Measurements from ENCODE around the gene ESPN. TPM values are rescaled to one million over a fixed set of nuclear protein-coding genes. Genes with fewer than 3 reads are reported as not detected.
"Not testable (repeated sequence)": the region's sequence is repeated elsewhere in the genome, so short reads cannot be mapped to it uniquely, and the experiment has no call there.

Gene ESPN
- total RNA-seq, 2 experiments from 2014 or later = 2.0 to 3.9 TPM

GRCh38 chr1:6426972-6427350 lies 2.4 kb downstream of the ESPN start:
- H3K9me3 ChIP-seq (ENCODE audit: control insufficient read depth in 1 of 2, insufficient read depth in 1 of 2, low read length in 2 of 2) = peaks cover 0 to 9% of the 10 kb centered on the region in 2 experiments
- no peaks in the 10 kb centered on the region for H3K36me3 ChIP-seq (ENCODE audit: insufficient read depth, low read length)
- no peak overlapping the region for H3K4me3 ChIP-seq (ENCODE audit: low read length)
- Mint-ChIP-seq H3K4me3 (no peak overlapping the region), H3K9me3 (no peaks in the 10 kb centered on the region), H3K27ac (no peak overlapping the region), H3K4me1 (ENCODE audit: low read depth) (peaks cover 13% of the 10 kb centered on the region), H3K27me3 (peaks cover 44% of the 10 kb centered on the region), H3K36me3 (ENCODE audit: low read depth) (no peaks in the 10 kb centered on the region)
- TF ChIP-seq CTCF (IDR thresholded peaks at IDR 0.05) = no peak
- POLR2A ChIA-PET = no interaction called here
- CTCF ChIA-PET = interaction anchor here (1.4 kb wide), 1 partner anchor 11 kb away, joined by 9 read pairs; no protein-coding TSS in a partner anchor
- H3K27ac ChIP-seq (ENCODE audit: low read depth in 1 of 2, low read length in 2 of 2) = no peak overlapping the region
- intact Hi-C loops (cut with DNase I, micrococcal nuclease) = loop anchor here in 1 of 2 experiments (10.0 kb wide), 1 partner anchor 218 kb away; no protein-coding TSS in a partner anchor
- H3K4me1 ChIP-seq (ENCODE audit: insufficient read depth, low read length) = peaks cover 23% of the 10 kb centered on the region
- peaks cover 34% of the 10 kb centered on the region in 2 experiments for H3K27me3 ChIP-seq (ENCODE audit: control insufficient read depth in 1 of 2, insufficient read depth in 2 of 2, low read length in 2 of 2)
- DNase-seq = no peak
- no peak for ATAC-seq (ENCODE audit: poor library complexity)

- H3K27me3 Mint-ChIP-seq = peaks cover 40% of the 10 kb centered on the region
- no peaks in the 10 kb centered on the region for H3K36me3 Mint-ChIP-seq (ENCODE audit: low read depth)
- H3K4me1 ChIP-seq (ENCODE audit: insufficient read depth, low read length) = peaks cover 23% of the 10 kb centered on the region
- no peak overlapping the region for H3K27ac ChIP-seq (ENCODE audit: low read depth in 1 of 2, low read length in 2 of 2)
- peaks cover 32 to 33% of the 10 kb centered on the region in 2 experiments for H3K27me3 ChIP-seq (ENCODE audit: control insufficient read depth in 1 of 2, insufficient read depth in 2 of 2, low read length in 2 of 2)
- H3K36me3 ChIP-seq (ENCODE audit: insufficient read depth, low read length) = no peaks in the 10 kb centered on the region
- POLR2A ChIA-PET = no interaction called here
- intact Hi-C loops (cut with DNase I, micrococcal nuclease) = loop anchor here in 1 of 2 experiments (10.0 kb wide), 1 partner anchor 217 kb away; no protein-coding TSS in a partner anchor
- H3K9me3 ChIP-seq (ENCODE audit: control insufficient read depth in 1 of 2, insufficient read depth in 1 of 2, low read length in 2 of 2) = peaks cover 0 to 9% of the 10 kb centered on the region in 2 experiments
- no peak for TF ChIP-seq CTCF (IDR thresholded peaks at IDR 0.05)
- ATAC-seq (ENCODE audit: poor library complexity) (no peak), DNase-seq (peak in 1 of 14 experiments; percentile 11)
- no peak overlapping the region for H3K27ac Mint-ChIP-seq
- H3K9me3 Mint-ChIP-seq = no peaks in the 10 kb centered on the region
- H3K4me3 ChIP-seq (ENCODE audit: low read length) = no peak overlapping the region
- peaks cover 13% of the 10 kb centered on the region for H3K4me1 Mint-ChIP-seq (ENCODE audit: low read depth)
- no peak overlapping the region for H3K4me3 Mint-ChIP-seq
- CTCF ChIA-PET = no interaction called here
Measured at GRCh38 chr1:6427441-6428390, 3.1 kb downstream of the ESPN start.

GRCh38 chr1:6428453-6428852 lies 3.9 kb downstream of the ESPN start:
- H3K36me3 Mint-ChIP-seq (ENCODE audit: low read depth); DNase-seq; POLR2A ChIA-PET; H3K9me3 Mint-ChIP-seq; CTCF ChIA-PET; H3K27ac Mint-ChIP-seq; H3K36me3 ChIP-seq (ENCODE audit: insufficient read depth, low read length); H3K9me3 ChIP-seq (ENCODE audit: control insufficient read depth in 1 of 2, insufficient read depth in 1 of 2, low read length in 2 of 2); ATAC-seq (ENCODE audit: poor library complexity); H3K4me3 ChIP-seq (ENCODE audit: low read length); H3K4me1 Mint-ChIP-seq (ENCODE audit: low read depth); H3K27ac ChIP-seq (ENCODE audit: low read depth in 1 of 2, low read length in 2 of 2); H3K4me3 Mint-ChIP-seq: not testable (repeated sequence)
- peaks cover 25 to 27% of the 10 kb centered on the region in 2 experiments for H3K27me3 ChIP-seq (ENCODE audit: control insufficient read depth in 1 of 2, insufficient read depth in 2 of 2, low read length in 2 of 2)
- intact Hi-C loops (cut with DNase I, micrococcal nuclease) = loop anchor here in 1 of 2 experiments (10.0 kb wide), 1 partner anchor 216 kb away; no protein-coding TSS in a partner anchor
- peaks cover 18% of the 10 kb centered on the region for H3K4me1 ChIP-seq (ENCODE audit: insufficient read depth, low read length)
- peaks cover 34% of the 10 kb centered on the region for H3K27me3 Mint-ChIP-seq

- POLR2A ChIA-PET = not testable (repeated sequence)
Measured at GRCh38 chr1:6429660-6430411, 5.3 kb downstream of the ESPN start.

GRCh38 chr1:6431645-6432579 lies 7.3 kb downstream of the ESPN start:
- H3K4me3 ChIP-seq (ENCODE audit: low read length); H3K9me3 Mint-ChIP-seq; H3K4me1 ChIP-seq (ENCODE audit: insufficient read depth, low read length); H3K9me3 ChIP-seq (ENCODE audit: control insufficient read depth in 1 of 2, insufficient read depth in 1 of 2, low read length in 2 of 2); H3K27ac Mint-ChIP-seq; H3K4me1 Mint-ChIP-seq (ENCODE audit: low read depth); H3K27me3 ChIP-seq (ENCODE audit: control insufficient read depth in 1 of 2, insufficient read depth in 2 of 2, low read length in 2 of 2); intact Hi-C loops (cut with DNase I, micrococcal nuclease); ATAC-seq (ENCODE audit: poor library complexity); H3K4me3 Mint-ChIP-seq; H3K36me3 Mint-ChIP-seq (ENCODE audit: low read depth); H3K27ac ChIP-seq (ENCODE audit: low read depth in 1 of 2, low read length in 2 of 2); H3K36me3 ChIP-seq (ENCODE audit: insufficient read depth, low read length); POLR2A ChIA-PET: not testable (repeated sequence)
- CTCF ChIA-PET = interaction anchor here (0.6 to 2.4 kb wide), 3 partner anchors 9 to 27 kb away, joined by 3 to 12 read pairs (median 5); no protein-coding TSS in a partner anchor
- peaks cover 17% of the 10 kb centered on the region for H3K27me3 Mint-ChIP-seq
- DNase-seq = peak in 1 of 14 experiments; percentile 13

More at GRCh38 chr1:6429660-6430411, 5.3 kb downstream of the ESPN start:
- H3K36me3 Mint-ChIP-seq (ENCODE audit: low read depth); H3K9me3 ChIP-seq (ENCODE audit: control insufficient read depth in 1 of 2, insufficient read depth in 1 of 2, low read length in 2 of 2); H3K4me3 Mint-ChIP-seq; CTCF ChIA-PET; H3K4me1 ChIP-seq (ENCODE audit: insufficient read depth, low read length); H3K36me3 ChIP-seq (ENCODE audit: insufficient read depth, low read length); ATAC-seq (ENCODE audit: poor library complexity); H3K27ac Mint-ChIP-seq; H3K9me3 Mint-ChIP-seq; H3K27ac ChIP-seq (ENCODE audit: low read depth in 1 of 2, low read length in 2 of 2); H3K4me3 ChIP-seq (ENCODE audit: low read length); DNase-seq; H3K4me1 Mint-ChIP-seq (ENCODE audit: low read depth): not testable (repeated sequence)
- intact Hi-C loops (cut with DNase I, micrococcal nuclease) = loop anchor here in 1 of 2 experiments (10.0 kb wide), 1 partner anchor 215 kb away; no protein-coding TSS in a partner anchor
- peaks cover 32% of the 10 kb centered on the region for H3K27me3 Mint-ChIP-seq
- peaks cover 15 to 17% of the 10 kb centered on the region in 2 experiments for H3K27me3 ChIP-seq (ENCODE audit: control insufficient read depth in 1 of 2, insufficient read depth in 2 of 2, low read length in 2 of 2)
